ENCODE data around the gene VPS26B.

DNA sequence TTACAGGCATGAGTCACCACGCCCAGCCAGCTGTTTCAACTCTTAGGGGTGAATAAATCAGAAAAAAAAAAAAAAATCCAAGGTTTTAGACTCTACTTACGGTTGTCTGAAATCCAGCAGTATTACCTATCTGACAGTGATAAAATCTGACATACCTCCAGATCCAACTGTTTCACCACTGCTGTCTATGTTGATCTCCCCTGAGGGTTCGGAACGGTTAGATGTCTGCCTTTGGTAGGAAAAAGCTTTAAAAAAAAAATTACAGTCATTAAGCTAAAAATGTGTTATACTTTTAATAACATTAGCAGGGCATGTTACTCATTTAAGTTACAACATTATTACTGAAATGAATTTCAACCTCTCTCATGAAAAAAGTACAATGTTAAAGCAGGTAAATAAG is 21.8 kb upstream of the VPS26B start:
- TF ChIP-seq TCF12 (IDR thresholded peaks at IDR 0.05; ENCODE audit: low read depth) (no peak), ZBTB7A (IDR thresholded peaks at IDR 0.05; ENCODE audit: low read depth) (no peak), EP300 (IDR thresholded peaks at IDR 0.05; ENCODE audit: borderline replicate concordance) (no peak), EGR1 (IDR thresholded peaks at IDR 0.05) (no peak), NFIC (IDR thresholded peaks at IDR 0.05) (no peak), TAF1 (IDR thresholded peaks at IDR 0.05; ENCODE audit: low read depth) (no peak), CREB1 (IDR thresholded peaks at IDR 0.05; ENCODE audit: low read depth) (no peak), TEAD4 (IDR thresholded peaks at IDR 0.05) (no peak), RAD21 (IDR thresholded peaks at IDR 0.05; ENCODE audit: low read depth) (no peak), CEBPB (IDR thresholded peaks at IDR 0.05) (no peak)
- TF ChIP-seq, protein P1, sequence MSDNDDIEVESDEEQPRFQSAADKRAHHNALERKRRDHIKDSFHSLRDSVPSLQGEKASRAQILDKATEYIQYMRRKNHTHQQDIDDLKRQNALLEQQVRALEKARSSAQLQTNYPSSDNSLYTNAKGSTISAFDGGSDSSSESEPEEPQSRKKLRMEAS (IDR thresholded peaks at IDR 0.05) = no peak
- TF ChIP-seq, protein P2, sequence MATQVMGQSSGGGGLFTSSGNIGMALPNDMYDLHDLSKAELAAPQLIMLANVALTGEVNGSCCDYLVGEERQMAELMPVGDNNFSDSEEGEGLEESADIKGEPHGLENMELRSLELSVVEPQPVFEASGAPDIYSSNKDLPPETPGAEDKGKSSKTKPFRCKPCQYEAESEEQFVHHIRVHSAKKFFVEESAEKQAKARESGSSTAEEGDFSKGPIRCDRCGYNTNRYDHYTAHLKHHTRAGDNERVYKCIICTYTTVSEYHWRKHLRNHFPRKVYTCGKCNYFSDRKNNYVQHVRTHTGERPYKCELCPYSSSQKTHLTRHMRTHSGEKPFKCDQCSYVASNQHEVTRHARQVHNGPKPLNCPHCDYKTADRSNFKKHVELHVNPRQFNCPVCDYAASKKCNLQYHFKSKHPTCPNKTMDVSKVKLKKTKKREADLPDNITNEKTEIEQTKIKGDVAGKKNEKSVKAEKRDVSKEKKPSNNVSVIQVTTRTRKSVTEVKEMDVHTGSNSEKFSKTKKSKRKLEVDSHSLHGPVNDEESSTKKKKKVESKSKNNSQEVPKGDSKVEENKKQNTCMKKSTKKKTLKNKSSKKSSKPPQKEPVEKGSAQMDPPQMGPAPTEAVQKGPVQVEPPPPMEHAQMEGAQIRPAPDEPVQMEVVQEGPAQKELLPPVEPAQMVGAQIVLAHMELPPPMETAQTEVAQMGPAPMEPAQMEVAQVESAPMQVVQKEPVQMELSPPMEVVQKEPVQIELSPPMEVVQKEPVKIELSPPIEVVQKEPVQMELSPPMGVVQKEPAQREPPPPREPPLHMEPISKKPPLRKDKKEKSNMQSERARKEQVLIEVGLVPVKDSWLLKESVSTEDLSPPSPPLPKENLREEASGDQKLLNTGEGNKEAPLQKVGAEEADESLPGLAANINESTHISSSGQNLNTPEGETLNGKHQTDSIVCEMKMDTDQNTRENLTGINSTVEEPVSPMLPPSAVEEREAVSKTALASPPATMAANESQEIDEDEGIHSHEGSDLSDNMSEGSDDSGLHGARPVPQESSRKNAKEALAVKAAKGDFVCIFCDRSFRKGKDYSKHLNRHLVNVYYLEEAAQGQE (IDR thresholded peaks at IDR 0.05; ENCODE audit: low read depth) = no peak

Data from Ishikawa (cell line).